ENCODE measurements around the gene PNP. TPM values are rescaled to one million over a fixed set of nuclear protein-coding genes. Genes with fewer than 3 reads are reported as not detected.
"Not testable (repeated sequence)": the region's sequence is repeated elsewhere in the genome, so short reads cannot be mapped to it uniquely, and the experiment has no call there.

The PNP gene
- total RNA-seq, 1 donor from 2014 or later = 56.8 TPM

DNA sequence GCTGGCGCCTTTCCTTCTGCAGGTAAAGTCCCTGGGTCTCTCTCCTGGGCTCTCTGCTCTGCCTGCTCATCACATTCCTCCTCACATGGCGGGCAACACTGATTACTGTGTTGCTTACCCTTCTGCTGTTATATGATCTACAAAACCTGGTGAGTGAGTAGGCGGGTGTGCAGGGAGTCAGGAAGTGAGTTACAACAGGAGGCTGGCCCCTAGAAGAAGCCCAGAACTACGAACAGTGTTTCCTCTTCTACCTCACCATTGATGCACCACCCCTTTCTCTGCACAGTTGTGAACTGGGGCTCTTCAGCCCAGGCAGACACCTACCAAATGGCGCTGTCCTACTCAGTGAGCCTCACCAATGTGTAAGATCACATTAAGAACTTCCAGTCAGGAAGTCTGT, 28.3 kb upstream of the PNP start:
- no peaks in the 10 kb centered on the region for H4K20me1 ChIP-seq (ENCODE audit: insufficient read depth, low read length)
- H2AFZ ChIP-seq (ENCODE audit: low read depth, low read length) = no peak overlapping the region
- Mint-ChIP-seq H3K27ac (ENCODE audit: unreplicated experiment) (no peak overlapping the region), H3K4me1 (ENCODE audit: low read depth, unreplicated experiment) (no peaks in the 10 kb centered on the region), H3K4me3 (ENCODE audit: unreplicated experiment) (no peak overlapping the region), H3K27me3 (ENCODE audit: low read depth, unreplicated experiment) (peaks cover 24% of the 10 kb centered on the region), H3K9me3 (ENCODE audit: unreplicated experiment) (no peaks in the 10 kb centered on the region), H3K36me3 (ENCODE audit: low read depth, unreplicated experiment) (peaks cover 7% of the 10 kb centered on the region)
- no peak overlapping the region for H3K9ac ChIP-seq (ENCODE audit: low read length)
- no peaks in the 10 kb centered on the region for H3K27me3 ChIP-seq (ENCODE audit: insufficient read depth, low read length)
- no peak overlapping the region for H3K4me3 ChIP-seq (ENCODE audit: insufficient read depth, low read depth, low read length)
- peaks cover 5% of the 10 kb centered on the region for H3K4me1 ChIP-seq (ENCODE audit: insufficient read depth, low read length)
- DNase-seq (ENCODE audit: low read depth) (no peak), FAIRE-seq (no peak)
- H3K36me3 ChIP-seq (ENCODE audit: insufficient read depth, low read length) = peaks cover 4% of the 10 kb centered on the region
- H3K4me2 ChIP-seq (ENCODE audit: low read length) = no peak overlapping the region
- TF ChIP-seq EZH2 (IDR thresholded peaks at IDR 0.05; ENCODE audit: insufficient read depth, low read length) = no peak
- TF ChIP-seq, protein P1, sequence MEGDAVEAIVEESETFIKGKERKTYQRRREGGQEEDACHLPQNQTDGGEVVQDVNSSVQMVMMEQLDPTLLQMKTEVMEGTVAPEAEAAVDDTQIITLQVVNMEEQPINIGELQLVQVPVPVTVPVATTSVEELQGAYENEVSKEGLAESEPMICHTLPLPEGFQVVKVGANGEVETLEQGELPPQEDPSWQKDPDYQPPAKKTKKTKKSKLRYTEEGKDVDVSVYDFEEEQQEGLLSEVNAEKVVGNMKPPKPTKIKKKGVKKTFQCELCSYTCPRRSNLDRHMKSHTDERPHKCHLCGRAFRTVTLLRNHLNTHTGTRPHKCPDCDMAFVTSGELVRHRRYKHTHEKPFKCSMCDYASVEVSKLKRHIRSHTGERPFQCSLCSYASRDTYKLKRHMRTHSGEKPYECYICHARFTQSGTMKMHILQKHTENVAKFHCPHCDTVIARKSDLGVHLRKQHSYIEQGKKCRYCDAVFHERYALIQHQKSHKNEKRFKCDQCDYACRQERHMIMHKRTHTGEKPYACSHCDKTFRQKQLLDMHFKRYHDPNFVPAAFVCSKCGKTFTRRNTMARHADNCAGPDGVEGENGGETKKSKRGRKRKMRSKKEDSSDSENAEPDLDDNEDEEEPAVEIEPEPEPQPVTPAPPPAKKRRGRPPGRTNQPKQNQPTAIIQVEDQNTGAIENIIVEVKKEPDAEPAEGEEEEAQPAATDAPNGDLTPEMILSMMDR (IDR thresholded peaks at IDR 0.05; ENCODE audit: insufficient read depth, low read depth, low read length) = no peak
- no peak overlapping the region for H3K27ac ChIP-seq (ENCODE audit: low read depth, low read length)
- H3K79me2 ChIP-seq (ENCODE audit: insufficient read depth, low read length) = no peaks in the 10 kb centered on the region
- H3K9me3 ChIP-seq (ENCODE audit: insufficient read depth, low read depth, low read length) = no peaks in the 10 kb centered on the region

DNA sequence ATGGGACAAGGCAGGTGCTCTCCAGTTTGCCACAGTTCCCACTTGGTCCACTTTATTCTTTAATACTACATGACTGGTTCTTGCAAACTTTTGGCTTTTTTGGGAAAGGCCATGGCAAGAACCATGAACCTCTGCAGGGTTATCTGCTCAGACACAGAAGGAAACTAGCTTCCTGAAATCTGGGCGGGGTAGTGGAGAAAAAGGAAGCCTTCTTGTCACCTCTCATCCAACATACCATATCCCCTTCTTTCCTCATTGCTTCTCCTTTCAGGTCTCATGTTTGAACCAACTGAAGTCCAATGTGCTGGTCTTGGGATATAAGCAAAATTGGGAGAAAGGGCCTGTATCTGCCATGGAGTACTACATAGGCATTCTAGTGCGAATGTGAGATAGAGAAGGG, 27.7 kb upstream of the PNP start:
- Histone ChIP-seq H3K27me3 (ENCODE audit: insufficient read depth, low read length) (no peaks in the 10 kb centered on the region), H3K9me3 (ENCODE audit: insufficient read depth, low read depth, low read length) (no peaks in the 10 kb centered on the region), H3K4me1 (ENCODE audit: insufficient read depth, low read length) (no peaks in the 10 kb centered on the region), H3K79me2 (ENCODE audit: insufficient read depth, low read length) (no peaks in the 10 kb centered on the region), H4K20me1 (ENCODE audit: insufficient read depth, low read length) (no peaks in the 10 kb centered on the region), H3K4me2 (ENCODE audit: low read length) (no peak overlapping the region), H3K36me3 (ENCODE audit: insufficient read depth, low read length) (peaks cover 10% of the 10 kb centered on the region), H3K27ac (ENCODE audit: low read depth, low read length) (no peak overlapping the region), H3K4me3 (ENCODE audit: insufficient read depth, low read depth, low read length) (no peak overlapping the region), H2AFZ (ENCODE audit: low read depth, low read length) (no peak overlapping the region), H3K9ac (ENCODE audit: low read length) (no peak overlapping the region)
- Mint-ChIP-seq H3K36me3 (ENCODE audit: low read depth, unreplicated experiment) (peaks cover 7% of the 10 kb centered on the region), H3K27me3 (ENCODE audit: low read depth, unreplicated experiment) (peaks cover 21% of the 10 kb centered on the region), H3K9me3 (ENCODE audit: unreplicated experiment) (no peaks in the 10 kb centered on the region), H3K4me1 (ENCODE audit: low read depth, unreplicated experiment) (no peaks in the 10 kb centered on the region), H3K4me3 (ENCODE audit: unreplicated experiment) (no peak overlapping the region), H3K27ac (ENCODE audit: unreplicated experiment) (no peak overlapping the region)
- DNase-seq (ENCODE audit: low read depth) (no peak), FAIRE-seq (no peak)
- TF ChIP-seq EZH2 (IDR thresholded peaks at IDR 0.05; ENCODE audit: insufficient read depth, low read length) = no peak
- TF ChIP-seq, protein P1 (IDR thresholded peaks at IDR 0.05; ENCODE audit: insufficient read depth, low read depth, low read length) = no peak

DNA sequence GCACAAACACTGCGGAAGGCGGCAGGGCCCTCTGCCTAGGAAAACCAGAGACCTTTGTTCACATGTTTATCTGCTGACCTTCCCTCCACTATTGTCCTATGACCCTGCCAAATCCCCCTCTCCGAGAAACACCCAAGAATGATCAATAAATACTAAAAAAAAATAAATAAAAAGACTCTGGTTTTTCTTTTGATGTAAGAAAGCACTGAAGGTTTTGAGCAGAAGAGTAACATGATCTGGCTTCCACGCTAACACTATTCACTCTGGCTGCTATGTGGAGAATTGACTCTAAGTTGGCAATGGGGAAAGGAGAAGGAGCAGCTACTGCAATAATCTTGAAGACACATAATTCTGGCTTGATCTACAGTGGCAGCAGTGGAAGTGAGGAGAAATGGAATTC, 25.6 kb upstream of the PNP start:
- H3K4me1 ChIP-seq (ENCODE audit: insufficient read depth, low read length); H3K27ac ChIP-seq (ENCODE audit: low read depth, low read length); H4K20me1 ChIP-seq (ENCODE audit: insufficient read depth, low read length); DNase-seq (ENCODE audit: low read depth); H3K4me3 Mint-ChIP-seq (ENCODE audit: unreplicated experiment); H3K4me1 Mint-ChIP-seq (ENCODE audit: low read depth, unreplicated experiment); H3K79me2 ChIP-seq (ENCODE audit: insufficient read depth, low read length); H2AFZ ChIP-seq (ENCODE audit: low read depth, low read length); FAIRE-seq; H3K4me2 ChIP-seq (ENCODE audit: low read length); H3K9ac ChIP-seq (ENCODE audit: low read length); H3K27me3 ChIP-seq (ENCODE audit: insufficient read depth, low read length); H3K27ac Mint-ChIP-seq (ENCODE audit: unreplicated experiment); H3K9me3 Mint-ChIP-seq (ENCODE audit: unreplicated experiment); H3K9me3 ChIP-seq (ENCODE audit: insufficient read depth, low read depth, low read length); H3K4me3 ChIP-seq (ENCODE audit: insufficient read depth, low read depth, low read length): not testable (repeated sequence)
- Mint-ChIP-seq H3K27me3 (ENCODE audit: low read depth, unreplicated experiment) (peaks cover 12% of the 10 kb centered on the region), H3K36me3 (ENCODE audit: low read depth, unreplicated experiment) (peaks cover 20% of the 10 kb centered on the region)
- peaks cover 31% of the 10 kb centered on the region for H3K36me3 ChIP-seq (ENCODE audit: insufficient read depth, low read length)
